HG03108 (cell line): ENCODE data around the gene TMEM33.
"Not testable (repeated sequence)": the region's sequence is repeated elsewhere in the genome, so short reads cannot be mapped to it uniquely, and the experiment has no call there.

Source experiments
- ATAC-seq: cut with Tn5 transposase; IDR thresholded peaks from one replicate; pipeline ENCODE4 v1.9.1; 2021; ENCODE audit warnings: moderate library complexity; ENCODE audit not compliant: unreplicated experiment

TMEM33 gene, protein sequence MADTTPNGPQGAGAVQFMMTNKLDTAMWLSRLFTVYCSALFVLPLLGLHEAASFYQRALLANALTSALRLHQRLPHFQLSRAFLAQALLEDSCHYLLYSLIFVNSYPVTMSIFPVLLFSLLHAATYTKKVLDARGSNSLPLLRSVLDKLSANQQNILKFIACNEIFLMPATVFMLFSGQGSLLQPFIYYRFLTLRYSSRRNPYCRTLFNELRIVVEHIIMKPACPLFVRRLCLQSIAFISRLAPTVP

DNA sequence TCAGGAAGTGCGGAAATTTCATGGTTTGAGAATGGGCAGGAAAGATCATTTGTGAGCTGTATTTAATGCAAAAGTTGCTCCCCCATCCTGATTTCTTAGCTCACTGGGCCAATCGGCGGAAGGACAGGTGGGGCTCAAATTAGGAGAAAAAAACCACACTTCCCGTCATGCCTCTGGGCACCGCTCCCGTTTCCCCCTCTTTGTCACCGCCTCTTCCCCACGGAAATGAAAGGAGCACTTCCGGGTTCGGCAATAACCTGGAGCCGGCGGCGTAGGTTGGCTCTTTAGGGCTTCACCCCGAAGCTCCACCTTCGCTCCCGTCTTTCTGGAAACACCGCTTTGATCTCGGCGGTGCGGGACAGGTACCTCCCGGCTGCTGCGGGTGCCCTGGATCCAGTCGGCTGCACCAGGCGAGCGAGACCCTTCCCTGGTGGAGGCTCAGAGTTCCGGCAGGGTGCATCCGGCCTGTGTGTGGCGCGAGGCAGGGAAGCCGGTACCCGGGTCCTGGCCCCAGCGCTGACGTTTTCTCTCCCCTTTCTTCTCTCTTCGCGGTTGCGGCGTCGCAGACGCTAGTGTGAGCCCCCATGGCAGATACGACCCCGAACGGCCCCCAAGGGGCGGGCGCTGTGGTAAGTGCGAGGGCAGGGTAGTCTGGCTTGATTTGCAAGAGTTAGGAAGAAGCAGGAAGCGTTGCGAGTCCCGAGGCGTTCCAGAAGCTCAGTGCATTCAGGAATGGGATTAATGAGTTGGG lies at the start of gene TMEM33:
Gene TMEM33, plus strand, starts transcription at position 529 of the 751 bp plus-strand sequence. Its CDS starts 56 bp downstream, at position 585.
- ATAC-seq: peak; percentile 68

DNA sequence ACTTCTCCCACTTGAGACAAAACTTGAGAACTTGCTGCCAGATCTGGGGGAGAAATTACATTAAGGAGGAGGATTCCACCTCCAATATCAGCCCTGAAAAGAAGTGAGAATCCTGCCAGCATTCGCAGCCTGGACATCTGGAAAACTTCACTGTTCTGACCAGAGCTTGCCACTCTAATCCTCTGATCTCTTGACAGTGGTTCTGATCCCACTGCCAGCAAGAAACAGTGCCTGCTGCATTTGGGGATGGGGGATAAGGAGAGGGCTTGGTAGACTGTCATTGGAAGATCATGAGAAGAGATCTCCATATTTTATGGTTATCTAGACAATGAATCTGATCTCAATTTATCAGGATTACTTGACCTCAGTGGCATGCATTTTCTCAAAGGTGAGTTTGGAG lies 49.8 kb upstream of the TMEM33 start:
- ATAC-seq: no peak

DNA sequence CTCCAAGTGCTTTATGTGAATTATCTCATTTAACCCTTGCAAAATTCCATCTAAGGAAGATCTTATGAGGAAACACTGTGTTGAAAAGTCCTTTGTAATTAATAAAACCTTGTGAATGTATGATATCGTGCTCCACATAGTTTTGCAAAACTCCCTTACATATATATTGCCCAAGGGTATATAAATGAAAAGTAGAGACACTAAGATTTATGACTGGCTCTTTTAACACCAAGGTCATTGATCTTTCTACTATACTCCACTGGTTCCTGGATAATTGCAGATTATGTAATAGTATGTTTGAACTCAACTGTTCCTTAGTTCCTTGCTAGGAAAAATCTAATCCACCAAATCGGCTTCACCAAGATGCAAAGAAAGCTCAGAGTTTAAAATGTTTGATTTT lies 48.0 kb upstream of the TMEM33 start:
- no peak for ATAC-seq

DNA sequence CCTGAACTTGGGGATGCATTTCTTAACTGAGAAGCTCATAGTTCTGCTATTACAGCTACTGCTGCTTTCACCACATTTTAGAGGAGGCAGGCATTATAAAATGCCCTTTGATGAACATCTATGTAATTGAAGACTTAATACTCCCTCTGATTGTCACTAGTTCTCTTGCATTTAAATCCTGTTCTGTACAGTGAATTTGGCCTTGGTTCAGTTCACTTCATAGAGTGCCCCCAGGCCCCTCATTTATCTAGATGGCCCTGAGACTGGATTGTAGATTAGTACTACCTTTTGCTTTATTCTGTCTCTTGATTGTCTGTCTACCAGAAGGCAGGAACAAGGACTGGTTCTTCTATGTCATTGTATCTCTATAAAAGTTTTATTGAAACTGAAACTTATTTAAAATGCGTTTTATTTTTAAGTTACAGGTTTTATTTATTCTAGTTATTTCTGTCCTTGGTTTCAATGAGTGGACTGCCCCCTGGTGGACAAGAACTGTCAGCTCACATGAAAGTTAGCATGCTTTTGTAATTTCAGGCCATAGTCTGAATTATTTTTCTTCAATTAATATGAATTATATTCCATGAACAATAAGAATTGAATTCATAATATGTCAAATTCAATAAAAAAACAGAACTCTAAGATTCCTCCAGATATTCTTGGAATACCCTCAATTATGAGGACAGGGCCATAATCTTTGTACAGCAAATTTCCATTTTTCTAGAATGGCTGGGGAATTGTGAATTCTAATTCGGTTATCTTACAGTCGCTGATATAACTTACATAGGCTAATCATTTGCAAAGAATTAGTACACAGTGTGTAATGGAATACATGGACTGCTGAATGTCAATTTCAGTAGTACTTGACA lies 47.2 kb upstream of the TMEM33 start:
- ATAC-seq: no peak

DNA sequence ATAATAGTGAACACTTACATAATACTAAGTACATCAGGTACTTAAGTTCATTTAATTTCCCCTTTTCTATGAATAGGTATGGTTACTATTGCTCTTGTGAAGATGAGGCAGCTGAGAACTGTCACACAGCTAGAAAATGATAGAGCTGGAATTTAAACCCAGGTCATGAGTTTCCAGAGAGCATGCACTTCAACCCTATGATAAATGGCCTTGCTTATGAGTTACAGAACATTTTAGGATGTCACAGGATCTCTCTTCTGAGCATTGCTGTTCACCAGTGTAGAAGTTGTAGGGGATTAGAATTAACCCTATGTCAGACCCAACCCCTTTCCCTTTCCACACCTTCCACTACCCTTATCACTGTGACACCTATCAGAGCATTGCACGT lies 46.5 kb upstream of the TMEM33 start:
- no peak for ATAC-seq

DNA sequence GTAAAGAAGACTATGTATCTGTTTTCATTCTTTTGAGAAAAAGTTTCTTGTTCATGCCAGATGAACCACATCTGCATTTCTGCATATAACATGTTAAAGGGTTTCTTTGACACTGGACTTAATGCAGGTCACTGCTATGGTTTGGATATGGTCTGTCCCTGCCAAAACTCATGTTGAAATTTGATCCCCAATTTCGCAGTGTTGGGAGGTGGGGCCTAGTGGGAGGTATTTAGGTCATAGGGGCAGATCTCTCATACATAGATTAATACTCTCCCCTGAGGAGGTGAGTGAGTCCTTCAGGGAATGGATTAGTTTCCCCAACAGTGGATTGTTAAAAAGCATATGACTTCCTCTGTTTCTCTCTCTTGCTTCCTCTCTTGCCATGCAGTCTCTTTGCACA lies 45.9 kb upstream of the TMEM33 start:
- no peak for ATAC-seq

DNA sequence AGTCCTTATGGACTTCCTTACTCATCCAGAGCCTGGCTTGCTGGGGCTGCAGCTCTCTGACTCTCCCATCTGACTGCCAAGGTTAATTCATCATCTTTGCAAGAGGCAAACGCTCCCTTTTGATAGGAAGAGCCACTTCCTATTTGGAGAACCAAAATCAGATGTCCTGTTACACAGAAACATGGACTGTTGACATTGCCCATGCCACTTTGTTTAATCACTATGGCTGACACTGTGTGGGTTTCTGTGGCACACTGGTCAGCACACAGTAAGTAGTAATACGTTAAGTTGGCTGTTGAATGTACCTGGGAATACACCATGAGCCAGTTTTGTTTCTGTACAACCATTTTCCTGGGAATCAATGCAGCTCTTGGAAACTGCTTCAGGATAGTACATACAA lies 45.1 kb upstream of the TMEM33 start:
- no peak for ATAC-seq

DNA sequence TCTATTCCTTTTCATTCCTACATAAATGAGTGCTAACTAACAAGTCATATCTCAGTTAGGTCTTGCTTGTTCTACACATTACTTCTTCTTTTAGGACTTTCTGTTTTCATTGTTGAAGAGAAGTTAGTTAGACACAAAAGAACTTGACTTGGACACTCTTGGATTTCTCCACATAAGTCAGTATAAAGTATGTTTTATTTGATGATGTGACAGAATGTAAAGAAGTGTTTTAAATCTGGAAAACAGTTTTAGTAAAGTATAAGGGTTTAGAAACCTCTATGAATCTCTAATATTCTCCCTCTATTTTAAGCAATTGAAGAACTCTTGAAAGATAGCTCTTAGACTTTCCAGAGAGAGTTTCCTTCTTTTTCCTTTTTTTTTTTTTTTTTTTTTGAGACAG lies 38.6 kb upstream of the TMEM33 start:
- no peak for ATAC-seq

DNA sequence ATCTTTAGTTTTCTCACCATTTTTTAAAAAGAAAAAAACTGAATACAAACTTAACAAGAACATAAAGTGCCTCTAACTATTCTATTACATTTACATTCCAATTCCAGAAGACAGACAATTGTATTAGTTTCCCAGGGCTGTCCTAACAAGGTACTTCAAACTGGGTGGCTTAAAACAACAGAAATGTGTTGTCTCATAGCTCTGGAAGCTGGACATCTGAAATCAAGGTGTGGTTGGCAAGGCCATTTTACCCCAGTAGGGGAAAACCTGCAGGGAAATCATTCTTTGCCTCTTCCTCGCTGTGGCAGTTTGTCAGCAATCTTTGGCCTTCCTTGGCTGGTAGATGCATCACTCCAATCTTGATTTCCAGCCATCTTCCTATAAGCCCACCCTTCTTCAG lies 37.5 kb upstream of the TMEM33 start:
- ATAC-seq: no peak

DNA sequence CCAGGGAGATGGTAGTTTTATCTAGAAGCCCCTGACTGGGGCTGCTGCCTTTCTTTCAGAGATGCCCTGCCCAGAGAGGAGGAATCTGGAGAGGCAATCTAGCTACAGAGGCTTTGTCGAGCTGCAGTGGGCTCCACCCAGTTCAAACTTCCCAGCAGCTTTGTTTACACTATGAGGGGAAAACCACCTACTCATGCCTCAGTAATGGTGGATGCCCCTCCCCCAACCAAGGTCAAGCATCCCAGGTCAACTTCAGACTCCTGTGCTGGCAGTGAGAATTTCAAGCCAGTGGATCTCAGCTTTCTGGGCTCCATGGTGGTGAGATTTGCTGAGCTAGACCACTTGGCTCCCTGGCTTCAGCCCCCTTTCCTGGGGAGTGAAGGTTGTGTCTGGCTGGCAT lies 26.1 kb upstream of the TMEM33 start:
- not testable (repeated sequence) for ATAC-seq

DNA sequence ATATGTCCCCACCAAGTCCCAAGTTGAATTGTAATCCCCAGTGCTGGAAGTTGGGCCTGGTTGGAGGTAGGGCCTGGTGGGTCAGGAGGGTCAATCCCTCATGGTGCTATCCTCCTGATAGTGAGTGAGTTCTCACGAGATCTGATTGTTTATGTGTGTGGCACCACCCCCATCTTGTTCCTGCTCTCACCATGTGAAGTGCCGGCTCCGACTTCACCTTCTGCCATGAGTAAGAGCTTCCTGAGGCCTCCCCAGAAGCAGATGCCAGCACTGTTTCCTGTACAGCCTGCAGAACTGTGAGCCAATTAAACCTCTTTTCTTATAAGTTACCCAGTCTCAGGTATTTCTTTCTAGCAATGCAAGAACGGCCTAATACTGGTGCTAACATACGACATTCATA lies 22.7 kb upstream of the TMEM33 start:
- no peak for ATAC-seq

DNA sequence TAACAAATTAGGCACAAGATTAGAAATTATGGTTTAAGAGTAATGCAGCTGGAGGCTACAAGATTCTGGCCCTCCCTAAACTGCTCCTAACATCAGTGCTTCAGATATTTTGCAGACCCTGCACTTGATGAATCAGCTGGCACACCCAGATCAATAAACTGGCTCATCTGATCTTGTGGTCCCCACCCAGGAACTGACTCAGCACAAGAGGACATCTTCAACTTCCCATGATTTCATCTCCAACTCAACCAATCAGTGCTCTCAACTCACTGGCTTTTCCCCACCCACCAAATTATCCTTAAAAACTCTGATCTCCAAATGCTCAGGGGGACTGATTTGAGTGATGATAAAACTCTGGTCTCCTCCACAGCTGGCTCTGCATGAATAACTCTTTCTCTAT lies 21.7 kb upstream of the TMEM33 start:
- ATAC-seq: no peak

DNA sequence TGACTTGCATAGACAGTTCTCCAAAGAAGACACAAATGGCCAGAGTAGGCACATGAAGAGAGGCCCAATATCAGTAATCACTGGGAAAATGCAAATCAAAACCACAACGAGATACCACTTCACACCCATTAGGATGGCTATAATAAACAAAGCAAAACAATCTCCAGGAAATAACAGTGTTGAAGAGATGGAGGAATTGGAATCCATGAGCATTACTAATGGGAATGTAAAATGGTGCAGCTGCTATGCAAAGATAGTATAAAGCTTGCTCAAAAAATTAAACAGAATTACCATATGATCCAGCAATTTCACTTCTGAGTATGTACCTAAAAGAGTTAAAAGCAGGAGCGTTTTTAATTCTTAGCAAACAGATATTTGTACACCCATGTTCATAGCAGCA lies 17.0 kb upstream of the TMEM33 start:
- ATAC-seq: no peak

DNA sequence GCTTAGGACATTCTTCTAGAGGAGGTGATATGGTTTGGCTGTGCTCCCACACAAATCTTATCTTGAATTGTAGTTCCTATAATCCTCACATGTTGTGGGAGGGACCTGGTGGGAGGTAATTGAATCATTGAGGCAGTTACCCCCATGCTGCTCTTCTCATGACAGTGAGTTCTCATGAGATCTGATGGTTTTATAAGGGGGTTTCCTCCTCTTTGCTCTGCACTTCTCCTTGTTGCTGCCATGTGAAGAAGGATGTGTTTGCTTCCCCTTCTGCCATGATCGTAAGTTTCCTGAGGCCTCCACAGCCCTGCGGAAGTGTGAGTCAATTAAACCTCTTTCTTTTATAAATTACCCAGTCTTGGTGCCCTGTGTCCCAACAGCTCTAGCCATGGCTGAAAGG lies 14.8 kb upstream of the TMEM33 start:
- ATAC-seq: not testable (repeated sequence)

DNA sequence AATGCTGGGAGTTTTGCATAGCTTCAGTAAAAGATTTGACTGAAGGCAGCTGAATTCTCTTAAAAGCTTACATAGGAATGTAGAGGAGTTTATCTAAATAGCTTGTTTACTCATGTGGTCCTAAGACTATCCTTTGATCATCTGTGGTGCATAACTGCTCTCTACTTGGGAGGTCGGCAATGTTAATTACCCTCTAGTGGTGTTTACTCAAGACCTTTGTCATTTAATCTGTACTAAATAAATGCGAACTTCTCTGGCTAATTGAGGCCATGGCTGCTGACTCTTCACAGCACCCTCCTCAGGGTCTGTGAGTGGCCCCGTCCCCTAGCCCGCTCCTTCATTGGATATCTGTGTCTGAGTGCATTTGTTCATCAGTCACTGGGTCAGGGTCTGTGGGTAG lies 13.8 kb upstream of the TMEM33 start:
- no peak for ATAC-seq

DNA sequence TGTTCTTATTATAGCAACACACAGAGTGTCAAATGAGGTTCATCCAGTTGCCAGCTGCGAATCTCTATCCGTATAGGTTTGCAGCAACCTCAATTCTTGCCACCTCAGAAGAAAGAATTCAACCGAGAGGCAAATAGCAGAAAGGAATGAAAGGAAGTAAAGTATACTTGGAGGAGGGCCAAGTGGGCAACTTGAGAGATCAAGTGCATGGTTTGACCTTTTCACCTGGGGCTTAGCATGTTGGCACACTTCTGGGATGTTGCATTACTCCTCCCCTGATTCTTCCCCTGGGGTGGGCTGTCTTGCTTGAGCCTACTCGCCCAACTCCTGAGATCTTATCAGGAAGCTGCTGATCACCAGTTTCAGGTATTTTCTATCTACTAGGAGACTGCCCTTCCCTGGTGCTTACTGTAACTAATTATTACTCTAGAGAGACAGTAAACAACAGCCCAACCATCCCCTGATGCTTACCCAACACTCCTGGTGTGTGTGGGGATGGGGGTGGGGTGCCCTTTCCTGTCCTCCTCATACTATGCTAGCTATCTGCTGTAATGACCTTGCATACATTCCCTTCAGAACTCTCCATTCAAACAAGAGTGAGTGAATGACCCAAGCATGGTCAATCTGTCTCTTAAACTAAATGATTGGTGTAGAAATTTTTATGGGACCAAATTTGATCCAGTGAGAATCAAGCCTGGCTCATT lies 7.3 kb upstream of the TMEM33 start:
- no peak for ATAC-seq

DNA sequence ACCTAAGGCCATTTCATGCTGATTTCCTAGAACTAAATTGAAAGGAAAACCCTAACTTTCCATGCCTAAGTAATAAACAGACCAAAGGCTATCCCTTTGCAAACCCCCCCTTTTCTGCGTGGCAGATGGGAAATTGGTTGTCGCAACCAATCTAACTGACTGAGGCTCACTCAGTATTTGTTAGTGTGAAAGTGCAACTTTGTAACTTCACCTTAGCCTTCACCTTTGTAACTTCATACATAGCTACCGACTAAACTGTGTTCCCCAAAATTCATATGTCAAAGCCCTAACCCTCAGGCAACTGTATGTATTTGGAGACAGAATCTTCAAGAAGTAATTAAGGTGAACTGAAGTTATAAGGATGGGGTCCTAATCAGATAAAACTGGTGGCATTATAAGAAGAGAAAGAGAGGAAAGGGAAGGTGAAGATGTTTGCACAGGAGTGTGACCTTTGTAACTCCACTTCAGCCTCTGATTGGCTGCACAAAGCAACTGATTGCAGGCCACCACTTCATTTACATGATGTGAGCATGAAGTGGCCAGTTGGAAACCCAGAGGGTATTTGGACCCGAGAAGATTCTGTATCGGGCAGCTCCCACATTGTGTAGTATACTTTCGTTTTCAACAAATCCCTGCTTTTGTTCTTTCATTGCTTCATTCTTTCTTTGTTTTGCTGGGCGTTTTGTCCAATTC lies 4.9 kb upstream of the TMEM33 start:
- ATAC-seq: no peak

DNA sequence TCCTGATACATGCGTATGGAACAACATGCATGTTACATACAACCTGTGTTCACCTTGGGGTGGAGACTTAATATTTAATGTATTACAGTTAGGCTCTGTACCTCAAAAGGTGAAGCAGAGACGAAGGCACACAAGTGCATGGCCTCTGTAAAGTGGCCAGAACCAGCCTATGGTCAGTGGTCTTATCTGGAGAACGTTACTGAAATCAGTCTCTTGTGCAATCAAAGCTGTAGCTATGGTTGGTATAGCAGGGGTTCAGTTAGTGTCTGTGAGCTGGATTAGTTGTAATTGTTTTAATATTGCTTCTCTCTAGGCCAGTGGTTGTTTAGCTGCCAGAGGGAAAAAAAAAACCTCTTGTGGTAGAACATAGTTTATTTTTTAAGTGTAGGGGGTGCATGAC lies 2.2 kb upstream of the TMEM33 start:
- ATAC-seq: no peak

DNA sequence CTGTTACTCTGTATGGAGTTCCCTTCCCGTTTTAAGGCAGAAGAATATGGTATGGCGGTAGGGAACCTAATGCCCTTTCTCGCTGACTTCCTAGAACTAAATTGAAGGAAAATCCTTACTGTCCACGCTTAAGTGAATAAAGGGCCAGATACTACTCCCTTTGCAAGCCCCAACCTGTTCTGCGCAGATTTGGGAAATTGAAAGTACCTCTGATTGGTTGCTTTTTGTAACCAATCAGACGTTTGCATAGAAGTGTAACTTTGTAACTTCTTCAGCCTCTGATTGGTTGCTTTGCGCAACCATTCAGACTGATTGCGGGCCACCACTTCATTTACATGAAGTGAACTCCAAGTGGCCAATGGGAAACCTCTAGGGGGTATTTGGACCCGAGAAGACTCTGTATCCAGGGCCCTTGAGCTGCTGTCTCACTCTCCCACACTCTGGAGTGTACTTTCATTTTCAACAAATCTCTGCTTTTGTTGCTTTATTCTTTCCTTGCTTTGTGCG lies 1.2 kb upstream of the TMEM33 start:
- ATAC-seq: no peak

DNA sequence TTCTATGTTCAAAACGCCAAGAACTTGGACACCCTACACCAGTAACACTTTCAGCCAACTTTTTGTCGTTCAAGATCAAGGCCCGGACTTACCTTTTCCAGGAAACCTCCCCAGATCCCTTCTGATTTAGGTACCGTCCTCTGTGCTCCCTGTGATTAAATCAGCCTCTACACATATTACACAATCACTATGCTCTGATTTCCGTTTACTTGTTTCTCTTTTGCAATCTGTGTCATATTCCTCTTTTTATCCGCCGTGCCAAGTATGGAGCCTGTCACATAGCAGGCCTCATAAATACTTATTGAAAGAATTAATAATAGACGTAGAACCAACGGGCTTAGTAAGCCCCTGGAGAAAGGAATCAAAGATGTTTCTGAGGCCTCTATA lies 722 bp upstream of the TMEM33 start:
- no peak for ATAC-seq
